Measurements from ENCODE around the gene HDGF.

HDGF gene

DNA sequence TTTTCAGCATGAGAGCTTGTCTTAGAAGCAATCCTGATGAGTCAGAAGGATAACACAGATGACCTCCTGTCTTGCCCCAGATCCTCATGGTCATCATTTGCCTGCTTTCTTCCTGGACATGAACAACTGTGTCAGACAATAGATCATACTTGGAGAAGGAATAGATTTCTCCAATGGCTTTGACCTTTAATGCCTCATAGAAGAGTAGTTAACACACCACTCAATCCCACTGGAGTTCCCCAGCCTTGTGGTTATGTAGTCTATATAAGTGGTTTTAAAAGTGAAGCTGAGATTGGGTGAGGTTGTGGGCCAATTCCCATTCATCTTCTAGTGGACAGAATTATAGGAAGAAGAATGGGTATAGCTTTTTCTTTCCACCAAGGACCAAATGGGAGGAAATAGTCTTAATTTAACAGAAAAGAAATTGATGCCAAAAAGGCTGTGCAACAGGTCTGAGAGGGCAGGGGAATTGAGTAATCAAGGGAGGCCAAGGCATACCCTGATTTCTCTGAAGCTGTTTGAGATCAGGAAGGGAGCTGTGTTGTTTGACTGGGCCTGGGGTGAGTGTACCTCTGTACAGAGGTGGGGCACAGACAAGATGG is 30.2 kb upstream of the HDGF start:
- no peaks in the 10 kb centered on the region; the same call in 1 of the 2 replicates for H3K4me1 ChIP-seq
- no peak for DNase-seq
- no peaks in the 10 kb centered on the region for H3K27me3 ChIP-seq
- peaks cover 51% of the 10 kb centered on the region for H3K36me3 ChIP-seq
- no peak overlapping the region for H3K4me3 ChIP-seq (ENCODE audit: low read depth, low read length)
- H3K9me3 ChIP-seq, result no peaks in the 10 kb centered on the region
- TF ChIP-seq, protein P1, sequence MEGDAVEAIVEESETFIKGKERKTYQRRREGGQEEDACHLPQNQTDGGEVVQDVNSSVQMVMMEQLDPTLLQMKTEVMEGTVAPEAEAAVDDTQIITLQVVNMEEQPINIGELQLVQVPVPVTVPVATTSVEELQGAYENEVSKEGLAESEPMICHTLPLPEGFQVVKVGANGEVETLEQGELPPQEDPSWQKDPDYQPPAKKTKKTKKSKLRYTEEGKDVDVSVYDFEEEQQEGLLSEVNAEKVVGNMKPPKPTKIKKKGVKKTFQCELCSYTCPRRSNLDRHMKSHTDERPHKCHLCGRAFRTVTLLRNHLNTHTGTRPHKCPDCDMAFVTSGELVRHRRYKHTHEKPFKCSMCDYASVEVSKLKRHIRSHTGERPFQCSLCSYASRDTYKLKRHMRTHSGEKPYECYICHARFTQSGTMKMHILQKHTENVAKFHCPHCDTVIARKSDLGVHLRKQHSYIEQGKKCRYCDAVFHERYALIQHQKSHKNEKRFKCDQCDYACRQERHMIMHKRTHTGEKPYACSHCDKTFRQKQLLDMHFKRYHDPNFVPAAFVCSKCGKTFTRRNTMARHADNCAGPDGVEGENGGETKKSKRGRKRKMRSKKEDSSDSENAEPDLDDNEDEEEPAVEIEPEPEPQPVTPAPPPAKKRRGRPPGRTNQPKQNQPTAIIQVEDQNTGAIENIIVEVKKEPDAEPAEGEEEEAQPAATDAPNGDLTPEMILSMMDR (IDR thresholded peaks at IDR 0.05; ENCODE audit: low read depth, low read length), result no peak

GRCh38 chr1:156777573-156777972 is 26.1 kb upstream of the HDGF start:
- Histone ChIP-seq H3K4me1 (peaks cover 9% of the 10 kb centered on the region), H3K4me3 (ENCODE audit: low read depth, low read length) (no peak overlapping the region), H3K36me3 (peaks cover 29% of the 10 kb centered on the region), H3K27me3 (no peaks in the 10 kb centered on the region), H3K9me3 (no peaks in the 10 kb centered on the region)
- TF ChIP-seq, protein P1 (IDR thresholded peaks at IDR 0.05; ENCODE audit: low read depth, low read length), result no peak
- no peak for DNase-seq

- no peak for DNase-seq
- TF ChIP-seq, protein P1 (IDR thresholded peaks at IDR 0.05; ENCODE audit: low read depth, low read length), result no peak
- Histone ChIP-seq H3K4me1 (peaks cover 9% of the 10 kb centered on the region), H3K36me3 (peaks cover 23% of the 10 kb centered on the region), H3K4me3 (ENCODE audit: low read depth, low read length) (no peak overlapping the region), H3K9me3 (no peaks in the 10 kb centered on the region), H3K27me3 (no peaks in the 10 kb centered on the region)
Measured at GRCh38 chr1:156776942-156777341, 25.5 kb upstream of the HDGF start.

GRCh38 chr1:156775799-156776198 is 24.3 kb upstream of the HDGF start:
- peaks cover 16% of the 10 kb centered on the region for H3K36me3 ChIP-seq
- DNase-seq, result no peak
- TF ChIP-seq, protein P1 (IDR thresholded peaks at IDR 0.05; ENCODE audit: low read depth, low read length), result no peak
- no peaks in the 10 kb centered on the region for H3K9me3 ChIP-seq
- H3K27me3 ChIP-seq, result no peaks in the 10 kb centered on the region
- H3K4me3 ChIP-seq (ENCODE audit: low read depth, low read length), result no peak overlapping the region
- H3K4me1 ChIP-seq, result peaks cover 14% of the 10 kb centered on the region

DNA sequence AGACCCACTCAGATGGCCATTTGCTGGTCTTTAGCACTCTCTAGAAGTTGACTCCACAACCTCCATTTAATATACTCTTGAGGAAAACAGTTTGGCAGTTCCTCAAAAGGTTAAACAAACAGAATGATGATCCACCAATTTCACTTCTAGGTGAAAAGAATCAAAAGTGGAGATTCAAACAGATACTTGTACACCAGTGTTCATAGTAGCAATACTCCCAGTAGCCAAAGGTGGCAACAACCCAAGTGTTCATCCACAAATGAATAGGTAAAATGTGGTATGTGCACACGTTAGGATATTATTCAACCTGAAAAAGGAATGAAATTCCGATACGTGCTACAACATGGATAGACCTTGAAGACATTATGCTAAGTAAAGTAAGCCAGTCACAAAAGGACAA is 22.1 kb upstream of the HDGF start:
- TF ChIP-seq, protein P1 (IDR thresholded peaks at IDR 0.05; ENCODE audit: low read depth, low read length), result peak; percentile 28
- no peaks in the 10 kb centered on the region for H3K9me3 ChIP-seq
- no peak for DNase-seq
- peak overlapping the region; percentile 32 for H3K4me3 ChIP-seq (ENCODE audit: low read depth, low read length)
- peaks cover 14% of the 10 kb centered on the region for H3K4me1 ChIP-seq
- H3K36me3 ChIP-seq, result peaks cover 18% of the 10 kb centered on the region
- H3K27me3 ChIP-seq, result no peaks in the 10 kb centered on the region

GRCh38 chr1:156772728-156773497 is 21.4 kb upstream of the HDGF start:
- TF ChIP-seq, protein P1 (IDR thresholded peaks at IDR 0.05; ENCODE audit: low read depth, low read length), result no peak
- Histone ChIP-seq H3K9me3 (no peaks in the 10 kb centered on the region), H3K4me3 (ENCODE audit: low read depth, low read length) (peak overlapping the region; percentile 32), H3K36me3 (peaks cover 18% of the 10 kb centered on the region), H3K4me1 (peaks cover 14% of the 10 kb centered on the region), H3K27me3 (no peaks in the 10 kb centered on the region)
- DNase-seq, result peak; percentile 87

Data from BE2C (cell line).